Testis (tissue), 3 donors: ENCODE data around the gene EIPR1. TPM values are rescaled to one million over a fixed set of nuclear protein-coding genes. Genes with fewer than 3 reads are reported as not detected.

Experiments
- DNase-seq: peaks from one replicate; pipeline ENCODE4 v3.0.0-alpha.2; 2019
- H3K27ac ChIP-seq, 2 donors: fragments of 200-600 bp; sonication (generic); one replicate each; pipeline ENCODE4 v1.5.1; 2019
- H3K27me3 ChIP-seq: fragments of 200-600 bp; sonication (generic); one replicate; pipeline ENCODE4 v1.5.1; 2019
- H3K36me3 ChIP-seq: fragments of 200-600 bp; sonication (generic); one replicate; pipeline ENCODE4 v1.5.1; 2017; ENCODE audit warnings: low read depth; ENCODE audit errors: missing control alignments
- H3K4me1 ChIP-seq: fragments of 200-600 bp; sonication (generic); one replicate; pipeline ENCODE4 v1.5.1; 2019
- H3K4me3 ChIP-seq, 2 donors: fragments of 200-600 bp; sonication (generic); one replicate each; pipeline ENCODE4 v1.5.1; 2017 to 2019
- H3K9me3 ChIP-seq: fragments of 200-600 bp; sonication (generic); one replicate; pipeline ENCODE4 v1.5.1; 2017
- POLR2A ChIP-seq: fragments of 450-650 bp; IDR thresholded peaks from one replicate; pipeline ENCODE4 v1.6.1; 2017; ENCODE audit warnings: antibody characterized with exemption, mild to moderate bottlenecking, moderate library complexity
- WGBS, 2 donors: methylation state at CpG; one replicate each; pipeline ENCODE4 v1.1.5; 2018; 5-methylcytosine and 5-hydroxymethylcytosine counted together
- intact Hi-C: fragments of 100-400 bp; cut with DNase I; formaldehyde crosslinking; loops from one replicate; pipeline ENCODE4 v1.15.1; 2023; ENCODE audit warnings: low total_unique reads
- polyA plus RNA-seq: library from polyadenylated mRNA; stranded (reverse); fragments of 350-450 nt; fragmentation: Illumina TruSeq; extraction: RNeasy Lipid Tissue Mini Kit (QIAGEN cat#74804); gene quantifications from one replicate; pipeline ENCODE4 v1.2.3, GENCODE V29; 2014; ENCODE audit warnings: low read depth, low replicate concordance; ENCODE audit not compliant: insufficient read depth
- total RNA-seq, 2 donors: library from RNA; depleted of rRNA; stranded (reverse); fragments of >200 nt; gene quantifications; one replicate each; pipeline ENCODE4 v1.2.3, GENCODE V29; 2016
- TF ChIP-seq, protein P1 (sequence below), 3 experiments: fragments of 450-650 bp in 2 of 3; fragments of 200-600 bp in 1 of 3; sonication (generic) in 1 of 3; IDR thresholded peaks; one replicate each; pipeline ENCODE4 v1.5.1; 2016 to 2019; ENCODE audit warnings: antibody characterized with exemption in 3 of 3, mild to moderate bottlenecking in 2 of 3, moderate library complexity in 1 of 3

EIPR1 gene
- total and polyA plus RNA-seq, 3 donors from 2014 or later = 31.5 to 40.2 (median 32.1) TPM

DNA sequence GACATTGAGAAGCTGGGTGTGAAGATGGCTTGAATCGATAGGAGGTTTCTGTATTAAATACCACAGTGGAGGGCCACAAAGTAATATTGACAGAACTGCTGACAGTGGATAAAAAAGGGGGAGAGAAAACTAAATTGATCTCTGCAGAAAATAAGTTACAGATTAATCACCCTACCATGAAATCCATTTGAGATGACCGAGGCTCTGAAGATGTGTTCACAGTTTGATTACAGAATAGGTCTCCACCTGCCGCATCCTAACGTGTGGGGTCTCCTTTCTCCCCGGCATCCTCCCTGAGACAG is 165.6 kb downstream of the EIPR1 start:
- Histone ChIP-seq H3K9me3 (no peaks in the 10 kb centered on the region), H3K27me3 (no peaks in the 10 kb centered on the region), H3K27ac (no peak overlapping the region), H3K36me3 (no peaks in the 10 kb centered on the region), H3K4me3 (no peak overlapping the region), H3K4me1 (no peaks in the 10 kb centered on the region)
- TF ChIP-seq POLR2A = no peak
- TF ChIP-seq, protein P1, sequence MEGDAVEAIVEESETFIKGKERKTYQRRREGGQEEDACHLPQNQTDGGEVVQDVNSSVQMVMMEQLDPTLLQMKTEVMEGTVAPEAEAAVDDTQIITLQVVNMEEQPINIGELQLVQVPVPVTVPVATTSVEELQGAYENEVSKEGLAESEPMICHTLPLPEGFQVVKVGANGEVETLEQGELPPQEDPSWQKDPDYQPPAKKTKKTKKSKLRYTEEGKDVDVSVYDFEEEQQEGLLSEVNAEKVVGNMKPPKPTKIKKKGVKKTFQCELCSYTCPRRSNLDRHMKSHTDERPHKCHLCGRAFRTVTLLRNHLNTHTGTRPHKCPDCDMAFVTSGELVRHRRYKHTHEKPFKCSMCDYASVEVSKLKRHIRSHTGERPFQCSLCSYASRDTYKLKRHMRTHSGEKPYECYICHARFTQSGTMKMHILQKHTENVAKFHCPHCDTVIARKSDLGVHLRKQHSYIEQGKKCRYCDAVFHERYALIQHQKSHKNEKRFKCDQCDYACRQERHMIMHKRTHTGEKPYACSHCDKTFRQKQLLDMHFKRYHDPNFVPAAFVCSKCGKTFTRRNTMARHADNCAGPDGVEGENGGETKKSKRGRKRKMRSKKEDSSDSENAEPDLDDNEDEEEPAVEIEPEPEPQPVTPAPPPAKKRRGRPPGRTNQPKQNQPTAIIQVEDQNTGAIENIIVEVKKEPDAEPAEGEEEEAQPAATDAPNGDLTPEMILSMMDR (IDR thresholded peaks at IDR 0.05) = no peak
- DNase-seq = no peak
- intact Hi-C loops = no loop called here
- 93 to 99% methylated on average over 5 of the region's 5 CpGs for WGBS, 2 donors

DNA sequence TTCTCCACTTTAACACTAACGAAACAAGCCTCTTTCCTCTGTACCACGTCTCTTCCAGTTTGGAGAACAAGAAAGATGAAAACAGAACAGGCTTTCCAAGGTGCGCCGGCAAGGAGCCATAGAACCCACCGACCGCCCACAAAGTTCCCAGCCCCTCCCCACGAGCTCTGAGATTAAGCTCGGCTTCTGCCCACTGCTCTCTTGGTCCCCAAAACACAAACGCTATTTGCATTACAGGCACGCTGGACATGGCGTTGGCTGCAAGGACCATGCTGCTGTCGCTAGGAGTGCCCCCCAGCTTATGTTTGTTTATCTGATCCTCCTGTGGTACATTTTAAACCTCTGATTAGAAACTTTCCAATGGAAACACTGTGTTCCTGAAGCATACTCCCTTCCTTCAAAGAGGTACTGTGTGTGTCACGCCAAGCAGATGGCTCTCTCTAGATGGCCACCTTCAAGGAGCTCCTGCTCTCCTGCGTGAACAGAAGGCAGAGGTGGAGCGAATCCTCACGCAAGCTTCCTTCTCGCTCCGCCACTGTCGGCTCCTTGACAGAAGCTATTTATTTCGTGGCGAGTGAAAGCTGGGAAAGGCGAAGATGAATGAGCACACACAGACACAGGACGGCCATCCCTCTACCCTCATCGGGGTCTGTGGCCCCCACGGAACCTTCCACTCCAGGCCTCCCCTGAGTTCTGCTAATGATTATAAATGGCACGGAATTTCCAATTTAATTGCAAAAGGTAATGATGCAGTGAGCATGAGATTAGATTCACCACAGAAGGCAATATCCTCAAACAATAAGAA is 166.2 kb downstream of the EIPR1 start:
- 85 to 87% methylated on average over 26 of the region's 26 CpGs for WGBS, 2 donors
- Histone ChIP-seq H3K36me3 (no peaks in the 10 kb centered on the region), H3K27ac (no peak overlapping the region), H3K4me3 (no peak overlapping the region), H3K27me3 (no peaks in the 10 kb centered on the region), H3K9me3 (no peaks in the 10 kb centered on the region), H3K4me1 (no peaks in the 10 kb centered on the region)
- intact Hi-C loops = no loop called here
- DNase-seq = no peak
- TF ChIP-seq, protein P1 (IDR thresholded peaks at IDR 0.05) = no peak
- TF ChIP-seq POLR2A = no peak

DNA sequence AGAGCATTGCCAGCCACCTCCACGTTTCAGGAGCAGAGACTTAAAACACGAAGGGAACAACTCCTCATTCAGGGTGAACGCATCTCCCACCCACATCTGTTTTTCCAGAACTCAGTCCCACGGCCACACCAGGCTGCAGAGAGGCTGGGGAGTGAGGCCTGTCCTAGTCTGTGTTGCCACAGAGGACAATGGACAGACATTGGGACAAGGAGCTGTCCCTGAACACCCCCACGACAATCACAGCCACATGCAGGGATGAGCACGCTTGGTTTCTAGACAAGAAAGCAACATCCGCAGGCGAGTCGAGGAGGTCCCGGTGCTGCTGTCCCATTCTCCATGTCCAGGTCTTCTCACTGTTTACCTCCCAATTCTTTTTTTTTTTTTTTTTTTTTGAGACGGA is 167.4 kb downstream of the EIPR1 start:
- TF ChIP-seq POLR2A = no peak
- TF ChIP-seq, protein P1 (IDR thresholded peaks at IDR 0.05) = no peak
- 83 to 84% methylated on average over 11 of the region's 11 CpGs for WGBS, 2 donors
- H3K36me3 ChIP-seq = no peaks in the 10 kb centered on the region
- DNase-seq = no peak
- no peaks in the 10 kb centered on the region for H3K4me1 ChIP-seq
- intact Hi-C loops = no loop called here
- no peaks in the 10 kb centered on the region for H3K9me3 ChIP-seq
- H3K27ac ChIP-seq = no peak overlapping the region
- no peak overlapping the region for H3K4me3 ChIP-seq
- H3K27me3 ChIP-seq = no peaks in the 10 kb centered on the region

DNA sequence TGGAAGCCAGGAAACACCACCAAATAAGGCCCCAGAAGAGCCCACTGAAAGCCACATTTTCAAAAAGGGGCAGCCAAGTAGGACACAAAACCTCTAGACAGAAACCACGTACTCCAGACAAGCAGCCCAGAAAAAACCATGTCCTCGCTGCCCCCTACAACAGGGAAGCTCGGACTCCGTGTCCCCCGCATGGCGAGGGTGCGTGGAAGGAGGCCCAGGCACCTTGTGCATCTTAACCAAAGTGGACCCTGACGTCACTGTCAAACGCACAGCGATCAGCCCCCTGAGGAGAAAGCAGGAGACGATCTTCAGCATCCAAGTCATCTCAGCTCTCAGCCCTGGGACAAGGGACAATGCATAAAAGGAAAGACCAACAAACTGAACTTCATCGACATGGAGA is 168.4 kb downstream of the EIPR1 start:
- no peaks in the 10 kb centered on the region for H3K27me3 ChIP-seq
- no peak overlapping the region for H3K4me3 ChIP-seq
- no peaks in the 10 kb centered on the region for H3K9me3 ChIP-seq
- no peak for DNase-seq
- TF ChIP-seq POLR2A = no peak
- TF ChIP-seq, protein P1 (IDR thresholded peaks at IDR 0.05) = no peak
- no peaks in the 10 kb centered on the region for H3K4me1 ChIP-seq
- H3K36me3 ChIP-seq = no peaks in the 10 kb centered on the region
- WGBS, 2 donors = 89 to 94% methylated on average over 12 of the region's 12 CpGs
- no peak overlapping the region for H3K27ac ChIP-seq
- intact Hi-C loops = no loop called here

DNA sequence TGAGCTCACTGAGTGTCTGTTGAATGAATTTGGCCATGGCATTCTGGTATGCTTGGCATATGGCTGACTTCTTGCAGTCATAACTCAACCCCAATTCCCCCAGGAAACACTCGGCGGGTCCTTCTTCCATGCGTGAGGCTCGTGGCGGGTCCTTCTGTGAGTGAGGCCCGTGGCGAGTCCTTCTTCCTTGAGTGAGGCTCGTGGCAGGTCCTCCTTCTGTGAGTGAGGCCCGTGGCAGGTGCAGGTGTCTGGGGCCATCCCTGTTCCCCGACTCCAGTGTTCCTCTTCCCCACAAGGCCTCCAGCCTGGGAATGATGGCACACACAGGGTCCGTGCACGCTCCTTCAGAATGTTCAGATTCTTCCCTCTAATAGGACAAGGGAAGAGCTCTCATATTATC is 169.0 kb downstream of the EIPR1 start:
- no peak overlapping the region for H3K4me3 ChIP-seq
- no peak overlapping the region for H3K27ac ChIP-seq
- no peaks in the 10 kb centered on the region for H3K27me3 ChIP-seq
- TF ChIP-seq, protein P1 (IDR thresholded peaks at IDR 0.05) = no peak
- no peak for TF ChIP-seq POLR2A
- intact Hi-C loops = no loop called here
- no peaks in the 10 kb centered on the region for H3K9me3 ChIP-seq
- no peaks in the 10 kb centered on the region for H3K4me1 ChIP-seq
- 96 to 100% methylated on average over 4 to 12 of the region's 12 CpGs for WGBS, 2 donors
- no peaks in the 10 kb centered on the region for H3K36me3 ChIP-seq
- DNase-seq = no peak
